Vagina (tissue), 2 donors: ENCODE results near the gene BLM. TPM values are rescaled to one million over a fixed set of nuclear protein-coding genes. Genes with fewer than 3 reads are reported as not detected.

ENCODE experiments used
- DNase-seq, 2 donors: peaks; one replicate each; pipeline ENCODE4 v3.0.0-alpha.2; 2017; ENCODE audit errors: extremely low spot score in 2 of 2
- H3K27ac ChIP-seq: fragments of 200-600 bp; sonication (generic); one replicate; pipeline ENCODE4 v1.5.1; 2019
- H3K27me3 ChIP-seq: fragments of 200-600 bp; sonication (generic); one replicate; pipeline ENCODE4 v1.5.1; 2019
- H3K36me3 ChIP-seq, 2 donors: fragments of 200-600 bp; sonication (generic); one replicate each; pipeline ENCODE4 v1.5.1; 2017 to 2019
- H3K4me1 ChIP-seq: fragments of 200-600 bp; sonication (generic); one replicate; pipeline ENCODE4 v1.5.1; 2019
- H3K4me3 ChIP-seq, 2 donors: fragments of 200-600 bp; sonication (generic); 1 replicate in 1 of 2; 2 replicates in 1 of 2; pipeline ENCODE4 v1.5.1; 2016 to 2019
- H3K9me3 ChIP-seq: fragments of 200-600 bp; sonication (generic); one replicate; pipeline ENCODE4 v1.5.1; 2019
- CTCF ChIP-seq, 3 experiments: fragments of 450-650 bp in 2 of 3; fragments of 200-600 bp in 1 of 3; sonication (generic) in 1 of 3; IDR thresholded peaks; one replicate each; pipeline ENCODE4 v1.5.1; 2017 to 2019; ENCODE audit warnings: antibody characterized with exemption in 3 of 3, mild to moderate bottlenecking in 2 of 3, moderate library complexity in 2 of 3
- POLR2A ChIP-seq, 2 donors: fragments of 450-650 bp; IDR thresholded peaks; one replicate each; pipeline ENCODE4 v1.6.1; 2017; ENCODE audit warnings: antibody characterized with exemption in 2 of 2, mild to moderate bottlenecking in 2 of 2, moderate library complexity in 2 of 2
- POLR2AphosphoS5 ChIP-seq, 2 donors: sonication (generic); formaldehyde crosslinking; IDR thresholded peaks; one replicate each; pipeline ENCODE4 v1.9.0; 2017; ENCODE audit warnings: antibody characterized with exemption in 2 of 2, mild to moderate bottlenecking in 2 of 2, low read depth in 1 of 2; ENCODE audit not compliant: insufficient read depth in 1 of 2
- intact Hi-C: fragments of 100-400 bp; cut with DNase I; formaldehyde crosslinking; loops from one replicate; pipeline ENCODE4 v1.15.1; 2023
- total RNA-seq: library from RNA; depleted of rRNA; stranded (reverse); fragments of >200 nt; gene quantifications from one replicate; pipeline ENCODE4 v1.2.3, GENCODE V29; 2016

BLM gene
- total RNA-seq, 1 donor from 2014 or later: 1.7 TPM

GRCh38 chr15:90794538-90794937, 77.4 kb downstream of the BLM start:
- no peaks in the 10 kb centered on the region for H3K36me3 ChIP-seq
- H3K27me3 ChIP-seq: no peaks in the 10 kb centered on the region
- H3K4me1 ChIP-seq: no peaks in the 10 kb centered on the region
- DNase-seq: no peak
- no peak for TF ChIP-seq POLR2A (IDR thresholded peaks at IDR 0.05)
- no peak for TF ChIP-seq POLR2AphosphoS5 (IDR thresholded peaks at IDR 0.05; ENCODE audit: insufficient read depth in 1 of 2, low read depth in 1 of 2)
- TF ChIP-seq CTCF (IDR thresholded peaks at IDR 0.05): no peak
- intact Hi-C loops: no loop called here
- no peak overlapping the region for H3K4me3 ChIP-seq
- H3K27ac ChIP-seq: no peak overlapping the region
- no peaks in the 10 kb centered on the region for H3K9me3 ChIP-seq

- no peaks in the 10 kb centered on the region for H3K4me1 ChIP-seq
- no peaks in the 10 kb centered on the region for H3K27me3 ChIP-seq
- intact Hi-C loops: no loop called here
- H3K27ac ChIP-seq: no peak overlapping the region
- no peaks in the 10 kb centered on the region for H3K36me3 ChIP-seq
- H3K4me3 ChIP-seq: no peak overlapping the region
- TF ChIP-seq POLR2A (IDR thresholded peaks at IDR 0.05) (no peak), CTCF (IDR thresholded peaks at IDR 0.05) (no peak), POLR2AphosphoS5 (IDR thresholded peaks at IDR 0.05; ENCODE audit: insufficient read depth in 1 of 2, low read depth in 1 of 2) (no peak)
- H3K9me3 ChIP-seq: no peaks in the 10 kb centered on the region
- no peak for DNase-seq
Measured at GRCh38 chr15:90799639-90800170, 82.6 kb downstream of the BLM start.

GRCh38 chr15:90801803-90802202, 84.7 kb downstream of the BLM start:
- Histone ChIP-seq H3K27me3 (no peaks in the 10 kb centered on the region), H3K36me3 (no peaks in the 10 kb centered on the region), H3K9me3 (no peaks in the 10 kb centered on the region), H3K27ac (no peak overlapping the region), H3K4me3 (no peak overlapping the region), H3K4me1 (no peaks in the 10 kb centered on the region)
- no peak for TF ChIP-seq CTCF (IDR thresholded peaks at IDR 0.05)
- no peak for TF ChIP-seq POLR2AphosphoS5 (IDR thresholded peaks at IDR 0.05; ENCODE audit: insufficient read depth in 1 of 2, low read depth in 1 of 2)
- no peak for TF ChIP-seq POLR2A (IDR thresholded peaks at IDR 0.05)
- intact Hi-C loops: no loop called here
- DNase-seq: no peak

GRCh38 chr15:90807074-90807785, 90.1 kb downstream of the BLM start:
- Histone ChIP-seq H3K4me3 (no peak overlapping the region), H3K9me3 (no peaks in the 10 kb centered on the region), H3K27ac (no peak overlapping the region), H3K36me3 (no peaks in the 10 kb centered on the region), H3K4me1 (no peaks in the 10 kb centered on the region), H3K27me3 (no peaks in the 10 kb centered on the region)
- intact Hi-C loops: no loop called here
- DNase-seq: no peak
- TF ChIP-seq POLR2AphosphoS5 (IDR thresholded peaks at IDR 0.05; ENCODE audit: insufficient read depth in 1 of 2, low read depth in 1 of 2): no peak
- TF ChIP-seq CTCF (IDR thresholded peaks at IDR 0.05): no peak
- no peak for TF ChIP-seq POLR2A (IDR thresholded peaks at IDR 0.05)

GRCh38 chr15:90807786-90808086, 90.6 kb downstream of the BLM start:
- TF ChIP-seq CTCF (IDR thresholded peaks at IDR 0.05): no peak
- no peak for TF ChIP-seq POLR2A (IDR thresholded peaks at IDR 0.05)
- no peak for TF ChIP-seq POLR2AphosphoS5 (IDR thresholded peaks at IDR 0.05; ENCODE audit: insufficient read depth in 1 of 2, low read depth in 1 of 2)
- no peak for DNase-seq
- Histone ChIP-seq H3K9me3 (no peaks in the 10 kb centered on the region), H3K27ac (no peak overlapping the region), H3K4me3 (no peak overlapping the region), H3K27me3 (no peaks in the 10 kb centered on the region), H3K4me1 (no peaks in the 10 kb centered on the region), H3K36me3 (no peaks in the 10 kb centered on the region)
- intact Hi-C loops: no loop called here
